ENCODE measurements around the gene COL10A1.

Gene COL10A1

DNA sequence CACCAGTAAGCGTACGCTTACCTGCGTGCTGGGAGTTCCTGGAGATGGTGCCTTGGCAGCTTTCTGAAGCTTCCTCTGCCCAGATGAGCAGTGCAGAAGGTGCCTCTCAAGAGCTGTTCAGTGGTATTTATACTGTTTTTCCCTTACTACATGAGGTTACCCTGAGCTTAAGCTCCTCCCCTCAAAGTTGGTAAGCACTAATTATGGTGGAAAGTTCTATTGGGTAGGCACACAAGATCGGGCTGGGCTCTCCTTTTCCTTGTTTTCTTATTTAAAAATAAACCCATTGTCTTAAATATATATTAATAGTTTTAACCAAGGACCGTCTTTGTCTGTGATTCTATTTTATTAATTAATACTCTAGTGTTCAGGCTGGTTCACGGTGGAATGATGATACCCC is at the start of gene COL10A1:
TSS of gene COL10A1 (minus strand) at position 101 of the 400 bp plus-strand sequence. CDS start 640 bp downstream, outside the sequence.
- H3K9me3 ChIP-seq (ENCODE audit: control insufficient read depth, insufficient read depth, low read length), result no peaks in the 10 kb centered on the region

DNA sequence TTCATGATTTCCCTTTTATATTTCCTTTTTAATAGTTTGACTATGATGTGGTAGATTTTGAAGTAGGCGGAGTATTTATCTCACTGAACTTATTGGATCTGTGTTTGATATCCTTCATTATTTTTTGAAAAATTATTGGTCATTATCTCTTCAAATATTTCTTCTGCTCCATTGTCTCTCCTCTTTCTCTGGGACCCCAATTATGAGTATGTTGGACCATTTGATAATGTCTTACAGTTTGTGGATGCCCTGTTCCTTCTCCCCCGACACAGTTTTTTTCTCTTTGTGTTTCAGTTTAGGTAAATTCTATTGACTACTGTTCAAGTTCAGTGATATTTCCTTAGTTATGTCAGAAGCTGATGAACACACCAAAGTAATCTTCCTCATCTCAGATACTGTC is 49.4 kb upstream of the COL10A1 start:
- H3K4me1 ChIP-seq (ENCODE audit: control insufficient read depth, low read length), result no peaks in the 10 kb centered on the region
- no peaks in the 10 kb centered on the region for H3K9me3 ChIP-seq (ENCODE audit: control insufficient read depth, insufficient read depth, low read length)
- H4K20me1 ChIP-seq (ENCODE audit: control insufficient read depth, insufficient read depth, low read depth, low read length), result no peaks in the 10 kb centered on the region
- no peaks in the 10 kb centered on the region for H3K9me2 ChIP-seq (replicated peaks; ENCODE audit: control insufficient read depth, low read length)
- H3K4me2 ChIP-seq (ENCODE audit: low read length), result no peak overlapping the region
- no peaks in the 10 kb centered on the region for H3F3A ChIP-seq (ENCODE audit: control insufficient read depth, insufficient read depth)
- no peak overlapping the region for H3K4me3 ChIP-seq (ENCODE audit: low read length)
- no peak overlapping the region for H3K27ac ChIP-seq (ENCODE audit: low read depth, low read length)
- no peaks in the 10 kb centered on the region for H3K79me2 ChIP-seq (ENCODE audit: control insufficient read depth, low read length)
- no peaks in the 10 kb centered on the region for H3K27me3 ChIP-seq (ENCODE audit: control insufficient read depth, low read length)
- no peak for TF ChIP-seq EZH2phosphoT487 (IDR thresholded peaks at IDR 0.05; ENCODE audit: borderline replicate concordance, low read length)
- TF ChIP-seq, protein P1, sequence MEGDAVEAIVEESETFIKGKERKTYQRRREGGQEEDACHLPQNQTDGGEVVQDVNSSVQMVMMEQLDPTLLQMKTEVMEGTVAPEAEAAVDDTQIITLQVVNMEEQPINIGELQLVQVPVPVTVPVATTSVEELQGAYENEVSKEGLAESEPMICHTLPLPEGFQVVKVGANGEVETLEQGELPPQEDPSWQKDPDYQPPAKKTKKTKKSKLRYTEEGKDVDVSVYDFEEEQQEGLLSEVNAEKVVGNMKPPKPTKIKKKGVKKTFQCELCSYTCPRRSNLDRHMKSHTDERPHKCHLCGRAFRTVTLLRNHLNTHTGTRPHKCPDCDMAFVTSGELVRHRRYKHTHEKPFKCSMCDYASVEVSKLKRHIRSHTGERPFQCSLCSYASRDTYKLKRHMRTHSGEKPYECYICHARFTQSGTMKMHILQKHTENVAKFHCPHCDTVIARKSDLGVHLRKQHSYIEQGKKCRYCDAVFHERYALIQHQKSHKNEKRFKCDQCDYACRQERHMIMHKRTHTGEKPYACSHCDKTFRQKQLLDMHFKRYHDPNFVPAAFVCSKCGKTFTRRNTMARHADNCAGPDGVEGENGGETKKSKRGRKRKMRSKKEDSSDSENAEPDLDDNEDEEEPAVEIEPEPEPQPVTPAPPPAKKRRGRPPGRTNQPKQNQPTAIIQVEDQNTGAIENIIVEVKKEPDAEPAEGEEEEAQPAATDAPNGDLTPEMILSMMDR (IDR thresholded peaks at IDR 0.05; ENCODE audit: low read depth, low read length, poor library complexity, severe bottlenecking), result no peak
- H3K36me3 ChIP-seq (ENCODE audit: control insufficient read depth, low read length), result no peaks in the 10 kb centered on the region

More for the DNA sequence above, at the start of gene COL10A1:
- Histone ChIP-seq H3K27me3 (ENCODE audit: control insufficient read depth, low read length) (no peaks in the 10 kb centered on the region), H3F3A (ENCODE audit: control insufficient read depth, insufficient read depth) (no peaks in the 10 kb centered on the region), H3K4me3 (ENCODE audit: low read length) (no peak within 1 kb of the TSS), H3K4me1 (ENCODE audit: control insufficient read depth, low read length) (no peaks in the 10 kb centered on the region), H3K36me3 (ENCODE audit: control insufficient read depth, low read length) (no peaks in the 10 kb centered on the region), H3K4me2 (ENCODE audit: low read length) (no peak within 1 kb of the TSS), H4K20me1 (ENCODE audit: control insufficient read depth, insufficient read depth, low read depth, low read length) (no peaks in the 10 kb centered on the region), H3K27ac (ENCODE audit: low read depth, low read length) (no peak within 1 kb of the TSS), H3K79me2 (ENCODE audit: control insufficient read depth, low read length) (no peaks in the 10 kb centered on the region), H3K9me2 (replicated peaks; ENCODE audit: control insufficient read depth, low read length) (no peaks in the 10 kb centered on the region)
- TF ChIP-seq, protein P1 (IDR thresholded peaks at IDR 0.05; ENCODE audit: low read depth, low read length, poor library complexity, severe bottlenecking), result no peak

DNA sequence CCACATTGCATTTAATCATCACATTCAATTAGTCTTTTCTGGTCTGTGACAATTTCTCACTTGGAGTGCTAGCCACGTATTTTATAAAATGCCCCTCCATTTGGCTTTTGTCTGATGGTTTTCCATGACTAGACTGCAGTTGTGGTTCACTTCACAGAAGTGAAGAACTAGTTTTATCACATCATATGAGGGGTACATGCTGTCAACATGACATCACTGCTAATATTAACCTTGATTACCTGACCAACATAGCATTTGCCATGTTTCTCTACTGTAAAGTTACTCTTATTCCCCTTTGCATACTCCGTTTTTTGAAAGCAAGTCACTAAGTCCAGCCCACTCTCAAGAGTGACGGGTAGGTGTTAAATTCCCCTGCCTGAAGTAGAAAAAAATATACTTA is 48.0 kb upstream of the COL10A1 start:
- TF ChIP-seq, protein P1 (IDR thresholded peaks at IDR 0.05; ENCODE audit: low read depth, low read length, poor library complexity, severe bottlenecking), result no peak
- TF ChIP-seq EZH2phosphoT487 (IDR thresholded peaks at IDR 0.05; ENCODE audit: borderline replicate concordance, low read length), result no peak
- Histone ChIP-seq H3K4me3 (ENCODE audit: low read length) (no peak overlapping the region), H3K79me2 (ENCODE audit: control insufficient read depth, low read length) (no peaks in the 10 kb centered on the region), H3K4me1 (ENCODE audit: control insufficient read depth, low read length) (no peaks in the 10 kb centered on the region), H4K20me1 (ENCODE audit: control insufficient read depth, insufficient read depth, low read depth, low read length) (no peaks in the 10 kb centered on the region), H3K27me3 (ENCODE audit: control insufficient read depth, low read length) (no peaks in the 10 kb centered on the region), H3K36me3 (ENCODE audit: control insufficient read depth, low read length) (no peaks in the 10 kb centered on the region), H3K9me3 (ENCODE audit: control insufficient read depth, insufficient read depth, low read length) (no peaks in the 10 kb centered on the region), H3F3A (ENCODE audit: control insufficient read depth, insufficient read depth) (no peaks in the 10 kb centered on the region), H3K9me2 (replicated peaks; ENCODE audit: control insufficient read depth, low read length) (no peaks in the 10 kb centered on the region), H3K27ac (ENCODE audit: low read depth, low read length) (no peak overlapping the region), H3K4me2 (ENCODE audit: low read length) (no peak overlapping the region)
